ENCODE measurements around the gene PCDHGA7.
"Not testable (repeated sequence)": the region's sequence is repeated elsewhere in the genome, so short reads cannot be mapped to it uniquely, and the experiment has no call there.

PCDHGA7 gene

DNA sequence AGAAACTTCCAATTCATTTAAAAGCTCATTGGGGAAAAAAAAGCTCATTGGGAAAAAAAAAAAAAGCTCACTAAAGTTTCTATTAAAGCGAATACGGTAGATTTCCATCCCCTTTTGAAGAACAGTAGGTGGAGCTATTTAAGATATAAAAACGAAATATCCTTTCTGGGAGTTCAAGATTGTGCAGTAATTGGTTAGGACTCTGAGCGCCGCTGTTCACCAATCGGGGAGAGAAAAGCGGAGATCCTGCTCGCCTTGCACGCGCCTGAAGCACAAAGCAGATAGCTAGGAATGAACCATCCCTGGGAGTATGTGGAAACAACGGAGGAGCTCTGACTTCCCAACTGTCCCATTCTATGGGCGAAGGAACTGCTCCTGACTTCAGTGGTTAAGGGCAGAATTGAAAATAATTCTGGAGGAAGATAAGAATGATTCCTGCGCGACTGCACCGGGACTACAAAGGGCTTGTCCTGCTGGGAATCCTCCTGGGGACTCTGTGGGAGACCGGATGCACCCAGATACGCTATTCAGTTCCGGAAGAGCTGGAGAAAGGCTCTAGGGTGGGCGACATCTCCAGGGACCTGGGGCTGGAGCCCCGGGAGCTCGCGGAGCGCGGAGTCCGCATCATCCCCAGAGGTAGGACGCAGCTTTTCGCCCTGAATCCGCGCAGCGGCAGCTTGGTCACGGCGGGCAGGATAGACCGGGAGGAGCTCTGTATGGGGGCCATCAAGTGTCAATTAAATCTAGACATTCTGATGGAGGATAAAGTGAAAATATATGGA, 48.0 kb downstream of the PCDHGA7 start, which contains the start of gene PCDHGA12:
Gene PCDHGA12 (plus strand): TSS at position 176 of the 782 bp plus-strand sequence. CDS start 253 bp downstream, at position 429.
- TF ChIP-seq, protein P1, sequence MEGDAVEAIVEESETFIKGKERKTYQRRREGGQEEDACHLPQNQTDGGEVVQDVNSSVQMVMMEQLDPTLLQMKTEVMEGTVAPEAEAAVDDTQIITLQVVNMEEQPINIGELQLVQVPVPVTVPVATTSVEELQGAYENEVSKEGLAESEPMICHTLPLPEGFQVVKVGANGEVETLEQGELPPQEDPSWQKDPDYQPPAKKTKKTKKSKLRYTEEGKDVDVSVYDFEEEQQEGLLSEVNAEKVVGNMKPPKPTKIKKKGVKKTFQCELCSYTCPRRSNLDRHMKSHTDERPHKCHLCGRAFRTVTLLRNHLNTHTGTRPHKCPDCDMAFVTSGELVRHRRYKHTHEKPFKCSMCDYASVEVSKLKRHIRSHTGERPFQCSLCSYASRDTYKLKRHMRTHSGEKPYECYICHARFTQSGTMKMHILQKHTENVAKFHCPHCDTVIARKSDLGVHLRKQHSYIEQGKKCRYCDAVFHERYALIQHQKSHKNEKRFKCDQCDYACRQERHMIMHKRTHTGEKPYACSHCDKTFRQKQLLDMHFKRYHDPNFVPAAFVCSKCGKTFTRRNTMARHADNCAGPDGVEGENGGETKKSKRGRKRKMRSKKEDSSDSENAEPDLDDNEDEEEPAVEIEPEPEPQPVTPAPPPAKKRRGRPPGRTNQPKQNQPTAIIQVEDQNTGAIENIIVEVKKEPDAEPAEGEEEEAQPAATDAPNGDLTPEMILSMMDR (conservative IDR thresholded peaks at IDR 0.05) = no peak
- H3K27ac ChIP-seq = no peak within 1 kb of the TSS

DNA sequence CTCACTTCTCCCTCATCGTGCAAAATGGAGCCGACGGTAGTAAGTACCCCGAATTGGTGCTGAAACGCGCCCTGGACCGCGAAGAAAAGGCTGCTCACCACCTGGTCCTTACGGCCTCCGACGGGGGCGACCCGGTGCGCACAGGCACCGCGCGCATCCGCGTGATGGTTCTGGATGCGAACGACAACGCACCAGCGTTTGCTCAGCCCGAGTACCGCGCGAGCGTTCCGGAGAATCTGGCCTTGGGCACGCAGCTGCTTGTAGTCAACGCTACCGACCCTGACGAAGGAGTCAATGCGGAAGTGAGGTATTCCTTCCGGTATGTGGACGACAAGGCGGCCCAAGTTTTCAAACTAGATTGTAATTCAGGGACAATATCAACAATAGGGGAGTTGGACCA, 48.7 kb downstream of the PCDHGA7 start:
- H3K27ac ChIP-seq = no peak overlapping the region
- TF ChIP-seq, protein P1 (conservative IDR thresholded peaks at IDR 0.05) = no peak

DNA sequence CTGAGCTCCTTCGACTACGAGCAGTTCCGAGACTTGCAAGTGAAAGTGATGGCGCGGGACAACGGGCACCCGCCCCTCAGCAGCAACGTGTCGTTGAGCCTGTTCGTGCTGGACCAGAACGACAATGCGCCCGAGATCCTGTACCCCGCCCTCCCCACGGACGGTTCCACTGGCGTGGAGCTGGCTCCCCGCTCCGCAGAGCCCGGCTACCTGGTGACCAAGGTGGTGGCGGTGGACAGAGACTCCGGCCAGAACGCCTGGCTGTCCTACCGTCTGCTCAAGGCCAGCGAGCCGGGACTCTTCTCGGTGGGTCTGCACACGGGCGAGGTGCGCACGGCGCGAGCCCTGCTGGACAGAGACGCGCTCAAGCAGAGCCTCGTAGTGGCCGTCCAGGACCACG, 49.8 kb downstream of the PCDHGA7 start:
- not testable (repeated sequence) for H3K27ac ChIP-seq

- not testable (repeated sequence) for H3K27ac ChIP-seq
Observed at GRCh38 chr5:141432726-141433125, 50.2 kb downstream of the PCDHGA7 start.

GRCh38 chr5:141434006-141434405, 51.5 kb downstream of the PCDHGA7 start:
- TF ChIP-seq, protein P1 (conservative IDR thresholded peaks at IDR 0.05) = no peak
- no peak overlapping the region for H3K27ac ChIP-seq

Data from VCaP (cell line).